ENCODE measurements around the gene PDE8A.

The PDE8A gene, protein sequence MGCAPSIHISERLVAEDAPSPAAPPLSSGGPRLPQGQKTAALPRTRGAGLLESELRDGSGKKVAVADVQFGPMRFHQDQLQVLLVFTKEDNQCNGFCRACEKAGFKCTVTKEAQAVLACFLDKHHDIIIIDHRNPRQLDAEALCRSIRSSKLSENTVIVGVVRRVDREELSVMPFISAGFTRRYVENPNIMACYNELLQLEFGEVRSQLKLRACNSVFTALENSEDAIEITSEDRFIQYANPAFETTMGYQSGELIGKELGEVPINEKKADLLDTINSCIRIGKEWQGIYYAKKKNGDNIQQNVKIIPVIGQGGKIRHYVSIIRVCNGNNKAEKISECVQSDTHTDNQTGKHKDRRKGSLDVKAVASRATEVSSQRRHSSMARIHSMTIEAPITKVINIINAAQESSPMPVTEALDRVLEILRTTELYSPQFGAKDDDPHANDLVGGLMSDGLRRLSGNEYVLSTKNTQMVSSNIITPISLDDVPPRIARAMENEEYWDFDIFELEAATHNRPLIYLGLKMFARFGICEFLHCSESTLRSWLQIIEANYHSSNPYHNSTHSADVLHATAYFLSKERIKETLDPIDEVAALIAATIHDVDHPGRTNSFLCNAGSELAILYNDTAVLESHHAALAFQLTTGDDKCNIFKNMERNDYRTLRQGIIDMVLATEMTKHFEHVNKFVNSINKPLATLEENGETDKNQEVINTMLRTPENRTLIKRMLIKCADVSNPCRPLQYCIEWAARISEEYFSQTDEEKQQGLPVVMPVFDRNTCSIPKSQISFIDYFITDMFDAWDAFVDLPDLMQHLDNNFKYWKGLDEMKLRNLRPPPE

DNA sequence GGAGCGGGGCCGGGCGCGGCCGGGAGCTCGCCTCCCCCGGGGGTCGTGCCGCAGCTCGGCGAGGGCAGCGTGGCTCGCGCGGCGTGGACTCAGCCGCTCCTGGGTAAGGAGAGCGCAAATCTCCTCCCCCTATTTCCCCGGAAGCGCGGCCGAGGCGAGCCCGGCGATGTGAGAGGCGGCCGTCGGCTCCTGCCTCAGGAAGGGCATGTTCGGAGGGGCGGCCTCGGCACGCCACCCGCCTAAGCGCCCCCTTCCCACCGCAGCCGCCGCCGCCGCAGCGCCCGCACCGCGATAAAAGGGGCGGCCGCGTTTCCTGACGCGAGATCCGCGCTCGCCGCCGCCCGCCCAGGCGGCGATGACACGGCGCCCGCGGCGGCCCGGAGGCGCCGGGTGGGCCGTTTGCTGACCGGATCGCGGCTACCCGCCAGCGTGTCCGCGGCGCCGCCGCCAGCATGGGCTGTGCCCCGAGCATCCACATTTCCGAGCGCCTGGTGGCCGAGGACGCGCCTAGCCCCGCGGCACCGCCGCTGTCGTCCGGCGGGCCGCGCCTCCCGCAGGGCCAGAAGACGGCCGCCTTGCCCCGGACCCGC is at the start of gene PDE8A:
PDE8A (plus strand) TSS at position 146 of the 590 bp plus-strand sequence; CDS start at position 453, 307 bp downstream.
- no peak for DNase-seq (ENCODE audit: low read depth in 2 of 2)

DNA sequence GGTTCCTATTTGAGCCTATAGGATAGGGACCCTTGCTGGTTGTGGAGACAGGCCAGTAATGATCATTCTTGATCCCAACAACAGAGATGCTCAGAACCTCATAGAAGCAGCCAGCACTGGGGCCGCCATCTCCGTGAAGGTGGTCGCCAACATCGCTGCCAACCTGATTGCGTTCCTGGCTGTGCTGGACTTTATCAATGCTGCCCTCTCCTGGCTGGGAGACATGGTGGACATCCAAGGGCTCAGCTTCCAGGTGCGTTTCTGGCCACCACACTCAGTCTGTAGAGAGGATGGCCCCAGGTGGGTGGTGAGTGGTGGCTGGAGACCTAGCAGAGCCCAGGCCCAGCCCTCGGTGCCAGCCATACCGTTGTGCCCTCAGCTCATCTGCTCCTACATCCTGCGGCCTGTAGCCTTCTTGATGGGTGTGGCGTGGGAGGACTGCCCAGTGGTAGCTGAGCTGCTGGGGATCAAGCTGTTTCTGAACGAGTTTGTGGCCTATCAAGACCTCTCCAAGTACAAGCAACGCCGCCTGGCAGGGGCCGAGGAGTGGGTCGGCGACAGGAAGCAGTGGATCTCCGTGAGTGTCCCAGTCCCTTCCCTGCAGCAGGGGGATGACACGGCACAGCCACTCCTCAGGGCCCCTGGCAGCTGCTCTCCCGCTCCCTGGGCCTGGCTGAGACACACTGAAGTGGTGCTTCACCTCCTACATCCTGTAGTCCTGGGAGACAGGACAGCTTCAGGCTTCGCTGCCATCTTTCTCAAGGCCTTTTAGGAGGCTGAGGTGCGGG is 46.5 kb upstream of the PDE8A start:
- no peak for DNase-seq (ENCODE audit: low read depth in 2 of 2)

DNA sequence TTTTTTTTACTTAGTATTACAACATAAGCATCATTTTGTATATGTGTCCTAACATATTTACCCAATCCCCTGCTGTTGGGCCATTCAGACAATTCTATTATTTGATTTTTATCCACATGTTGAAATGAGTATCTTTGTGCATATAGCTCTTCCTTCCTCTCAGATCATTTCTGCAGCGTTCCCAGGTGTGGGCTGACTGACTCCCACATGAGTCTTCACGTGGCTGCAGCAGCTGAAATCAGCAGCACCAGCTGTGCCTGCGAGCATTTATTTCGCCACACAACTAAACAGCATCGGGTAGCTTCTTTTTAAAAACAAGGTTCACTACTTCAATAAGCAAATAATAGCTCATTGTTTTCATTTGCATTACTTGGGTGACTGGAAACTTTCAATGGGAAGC is 44.5 kb upstream of the PDE8A start:
- no peak for DNase-seq (ENCODE audit: low read depth in 2 of 2)

DNA sequence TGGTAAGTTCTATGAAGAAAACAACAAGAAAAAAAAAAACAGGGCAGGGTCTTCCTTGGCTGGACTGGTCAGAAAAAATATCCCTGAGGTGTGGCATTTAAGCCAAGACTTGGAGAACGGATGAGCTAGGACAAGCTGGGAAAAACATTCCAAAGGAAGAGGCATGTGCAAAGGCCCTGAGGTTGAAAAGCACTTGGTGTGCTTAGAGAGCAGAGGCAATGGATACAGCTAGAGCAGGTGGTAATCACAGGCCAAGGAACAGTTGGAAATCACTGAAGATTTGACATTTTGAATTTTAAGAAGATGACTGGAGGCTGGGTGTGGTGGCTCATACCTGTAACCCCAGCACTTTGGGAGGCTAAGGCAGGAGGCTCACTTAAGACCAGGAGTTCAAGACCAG is 42.9 kb upstream of the PDE8A start:
- no peak for DNase-seq (ENCODE audit: low read depth in 2 of 2)

DNA sequence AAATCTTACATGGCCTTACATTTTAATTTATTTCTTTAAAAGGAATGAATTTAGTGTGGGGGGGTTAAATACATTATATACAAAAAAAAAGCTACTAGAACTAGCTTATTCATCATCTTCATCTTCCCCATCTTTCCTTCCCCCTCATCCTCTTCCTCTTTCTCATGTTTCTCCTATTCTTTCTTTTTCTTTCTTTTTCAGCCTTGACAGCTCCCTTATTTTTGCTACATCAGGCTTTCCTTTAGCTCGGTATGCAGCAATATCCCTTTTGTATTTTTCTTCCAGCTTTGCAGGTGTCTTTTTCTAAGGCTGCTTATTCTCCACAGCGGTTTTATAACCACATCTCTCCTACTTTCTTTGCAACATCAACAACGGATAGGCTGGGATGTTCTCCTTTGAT is 41.3 kb upstream of the PDE8A start:
- no peak for DNase-seq (ENCODE audit: low read depth in 2 of 2)

DNA sequence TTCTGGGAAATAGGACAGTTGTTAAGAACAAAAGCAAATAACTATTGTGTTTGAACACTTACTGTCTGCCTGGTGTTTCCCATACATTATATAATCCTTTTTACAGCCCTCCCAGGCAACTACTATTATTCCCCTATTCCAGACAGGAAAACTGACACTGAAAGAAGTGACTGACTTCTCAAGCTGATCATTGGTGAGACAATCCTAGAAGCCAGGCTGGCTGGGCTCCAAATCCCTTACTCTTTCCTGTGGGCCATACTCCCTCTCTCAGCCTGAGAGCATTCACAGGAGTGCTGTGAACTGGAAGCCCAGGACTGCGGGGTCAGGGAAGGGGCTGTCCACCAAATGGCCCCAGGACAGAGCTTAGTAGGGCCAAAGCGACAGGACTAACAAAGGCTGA is 39.2 kb upstream of the PDE8A start:
- no peak for DNase-seq (ENCODE audit: low read depth in 2 of 2)

DNA sequence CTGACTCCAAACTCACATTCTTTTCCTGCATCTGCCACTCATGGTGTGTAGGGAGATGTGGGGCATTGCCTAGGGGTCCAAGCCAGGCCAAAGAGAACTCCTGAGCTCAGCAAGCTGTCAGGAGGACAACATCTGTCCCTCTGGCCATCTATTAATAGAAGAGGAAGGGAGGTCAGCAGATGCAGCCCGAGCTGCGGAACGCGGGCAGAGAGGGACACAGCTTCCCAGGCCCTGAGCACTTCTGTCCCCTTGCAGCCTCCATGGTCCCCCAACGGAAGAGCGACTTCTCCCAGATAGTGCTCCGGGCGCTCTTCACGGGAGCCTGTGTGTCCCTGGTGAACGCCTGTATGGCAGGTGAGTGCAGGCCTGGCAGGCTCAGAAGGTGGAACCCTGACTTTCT is 37.3 kb upstream of the PDE8A start:
- DNase-seq (ENCODE audit: low read depth in 2 of 2), result no peak

DNA sequence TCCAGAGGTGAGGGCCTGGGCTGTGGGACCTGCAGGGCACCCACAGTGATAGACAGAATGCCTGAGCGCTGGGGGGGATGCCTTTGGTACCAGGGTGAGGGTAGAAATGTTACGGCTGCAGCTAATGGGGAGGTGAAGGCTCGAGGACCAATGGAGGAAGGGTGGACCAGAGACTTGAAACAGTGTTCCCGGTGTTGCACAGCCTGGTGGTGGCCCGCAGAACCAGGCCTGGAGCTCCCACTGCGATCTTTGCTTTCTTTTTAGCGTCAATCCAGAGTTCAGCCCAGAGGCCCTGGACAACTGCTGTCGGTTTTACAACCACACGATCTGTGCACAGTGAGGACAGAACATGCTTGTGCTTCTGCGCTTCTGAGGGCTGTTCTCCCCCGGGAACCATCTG is 36.8 kb upstream of the PDE8A start:
- DNase-seq (ENCODE audit: low read depth in 2 of 2), result no peak

DNA sequence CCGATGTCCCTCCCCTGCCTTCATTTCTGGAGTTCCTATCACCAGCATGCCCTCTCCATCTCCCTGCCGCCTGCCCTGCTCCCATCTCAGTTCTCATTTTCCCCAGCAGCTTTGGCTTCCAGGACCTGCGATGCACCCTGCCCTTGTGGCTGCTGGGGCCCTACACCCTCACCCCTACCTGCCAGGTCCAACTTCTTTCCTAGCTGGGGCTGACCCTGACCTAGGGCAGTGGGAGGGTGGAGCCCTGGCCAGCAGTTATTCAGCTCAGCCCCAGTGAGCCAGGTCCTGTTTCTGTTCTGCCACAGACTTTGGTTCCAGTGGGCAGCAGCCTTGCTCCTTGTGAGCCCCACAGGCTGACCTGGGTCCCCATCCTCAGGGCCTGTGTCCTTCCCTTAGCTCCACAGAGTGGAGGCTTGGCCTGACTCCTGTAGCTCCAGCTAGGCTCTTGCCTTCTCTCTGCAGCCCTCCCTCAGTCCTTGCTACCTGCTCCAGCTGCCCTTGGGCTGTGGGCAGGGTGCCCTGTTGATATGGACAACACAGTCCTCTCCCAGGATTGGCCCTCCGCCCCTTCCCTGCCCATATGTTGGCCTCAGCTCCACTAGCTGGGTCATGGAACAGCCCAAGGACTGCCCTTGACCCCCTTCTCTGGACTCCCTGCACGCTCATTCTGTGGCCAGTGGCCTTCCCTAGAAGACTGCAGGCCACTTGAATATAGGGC is 34.7 kb upstream of the PDE8A start:
- no peak for DNase-seq (ENCODE audit: low read depth in 2 of 2)

DNA sequence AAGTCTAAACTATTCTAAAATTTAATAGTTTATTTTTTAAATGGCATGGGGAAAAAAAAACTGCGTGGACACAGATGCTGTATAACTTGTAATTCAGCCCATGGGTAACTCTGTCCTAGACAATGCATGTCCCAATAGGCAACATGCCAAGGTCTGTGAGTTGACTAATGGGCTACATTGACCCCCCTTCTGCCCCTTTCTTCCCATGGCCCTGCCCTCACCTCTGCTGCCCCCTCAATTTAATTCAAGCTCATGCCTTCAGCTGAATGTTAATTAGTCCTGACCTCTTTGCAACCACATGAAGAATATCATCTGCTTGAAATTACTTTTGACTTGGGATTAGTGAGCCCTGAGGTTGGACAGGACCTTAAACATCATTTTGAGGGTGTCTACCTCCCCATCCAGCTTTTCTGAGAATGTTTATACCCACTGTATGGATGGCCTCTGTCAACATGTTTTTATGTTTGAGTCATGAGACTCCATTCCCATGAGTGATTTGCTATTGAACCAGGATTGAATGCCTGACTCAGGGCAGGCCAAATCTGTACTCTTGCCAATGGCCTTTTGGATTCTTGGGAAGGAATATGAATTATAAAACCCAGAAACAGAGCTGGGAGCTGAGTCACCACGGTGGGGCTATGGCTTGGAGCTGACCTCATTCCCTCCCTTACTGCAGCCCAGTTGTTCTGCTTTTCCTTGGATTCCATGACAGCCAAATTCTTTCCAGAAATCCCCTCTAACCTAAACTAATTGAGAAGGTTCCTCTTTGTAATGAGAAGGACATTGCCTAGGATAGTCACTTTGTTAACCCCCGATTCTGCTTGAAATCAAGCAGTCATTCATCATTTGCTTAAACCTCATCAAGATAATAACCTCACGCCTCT is 33.5 kb upstream of the PDE8A start:
- DNase-seq (ENCODE audit: low read depth in 2 of 2), result no peak

DNA sequence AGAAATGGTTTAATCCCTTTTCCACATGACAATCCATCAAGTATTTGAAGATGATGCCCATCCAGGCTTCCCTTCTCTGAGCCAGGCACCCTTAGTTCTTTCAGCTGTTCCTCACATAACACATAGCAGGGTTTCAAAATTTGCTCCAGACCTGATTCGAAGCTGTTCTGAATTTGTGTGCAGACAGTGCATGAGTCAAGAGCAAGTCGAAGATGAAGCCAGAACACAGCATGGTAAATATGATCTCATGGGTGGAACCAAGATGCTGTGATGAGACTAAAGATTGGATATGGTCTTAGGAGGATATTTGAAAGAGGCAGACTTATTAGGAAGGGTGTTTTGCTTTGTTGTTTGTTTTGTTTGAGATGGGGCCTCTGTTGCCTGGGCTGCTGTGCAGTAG is 32.6 kb upstream of the PDE8A start:
- DNase-seq (ENCODE audit: low read depth in 2 of 2), result no peak

DNA sequence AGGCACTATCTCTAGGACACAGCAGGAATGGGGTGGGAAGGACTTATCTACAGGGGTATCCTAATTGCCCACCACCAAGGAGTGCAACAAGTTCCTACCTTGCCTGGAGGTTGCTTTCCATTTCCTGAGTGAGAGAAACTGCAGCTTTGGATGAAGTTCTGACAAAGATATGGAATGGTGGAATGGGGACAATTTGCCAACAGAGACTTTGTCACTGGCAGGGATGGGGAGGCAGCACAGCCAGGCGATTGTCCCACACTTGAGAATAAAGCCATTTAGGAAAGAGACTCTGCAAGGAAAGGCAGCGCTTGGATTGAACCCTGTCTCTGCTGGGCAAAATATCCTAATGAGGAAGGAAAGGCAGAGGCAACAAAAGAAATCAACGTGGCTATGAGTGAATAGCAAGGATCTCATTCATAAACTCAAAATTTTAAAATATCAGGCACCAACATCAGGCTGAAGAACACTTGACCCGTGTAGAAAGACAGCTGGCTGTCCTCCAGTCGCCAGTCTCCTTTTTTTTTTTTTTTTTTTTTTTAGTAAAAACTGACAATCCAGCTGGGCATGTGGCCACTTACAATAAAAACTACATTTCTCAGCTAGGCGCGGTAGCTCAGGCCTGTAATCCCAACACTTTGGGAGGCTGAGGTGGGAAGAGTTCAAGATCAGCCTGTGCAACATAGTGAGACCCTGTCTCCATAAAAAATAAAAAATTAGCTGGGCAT is 31.6 kb upstream of the PDE8A start:
- no peak for DNase-seq (ENCODE audit: low read depth in 2 of 2)

DNA sequence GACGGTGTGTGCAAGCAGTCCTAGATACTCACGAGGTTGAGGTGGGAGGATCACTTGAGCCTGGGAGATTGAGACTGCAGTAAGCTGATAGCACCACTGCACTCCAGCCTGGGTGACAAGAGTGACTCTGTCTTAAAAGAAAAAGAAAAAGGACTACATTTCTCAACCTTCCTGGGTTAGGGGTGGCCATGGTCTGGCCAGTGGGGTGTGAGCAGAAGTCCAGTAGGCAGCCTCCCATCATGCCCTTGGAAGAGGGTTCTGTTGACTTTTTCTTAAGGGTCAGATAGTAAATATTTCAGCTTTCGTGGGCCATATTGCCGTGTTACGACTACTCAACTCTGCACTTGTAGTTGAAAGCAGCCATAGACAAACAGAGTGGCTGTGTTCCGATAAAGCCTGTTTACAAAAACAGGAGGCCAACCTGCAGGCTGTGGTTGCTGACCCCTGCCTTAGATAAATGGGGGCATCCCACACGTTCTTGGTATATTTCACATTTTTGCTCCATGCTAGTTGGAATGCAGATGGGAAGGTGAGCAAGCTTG is 31.0 kb upstream of the PDE8A start:
- DNase-seq (ENCODE audit: low read depth in 2 of 2), result no peak

DNA sequence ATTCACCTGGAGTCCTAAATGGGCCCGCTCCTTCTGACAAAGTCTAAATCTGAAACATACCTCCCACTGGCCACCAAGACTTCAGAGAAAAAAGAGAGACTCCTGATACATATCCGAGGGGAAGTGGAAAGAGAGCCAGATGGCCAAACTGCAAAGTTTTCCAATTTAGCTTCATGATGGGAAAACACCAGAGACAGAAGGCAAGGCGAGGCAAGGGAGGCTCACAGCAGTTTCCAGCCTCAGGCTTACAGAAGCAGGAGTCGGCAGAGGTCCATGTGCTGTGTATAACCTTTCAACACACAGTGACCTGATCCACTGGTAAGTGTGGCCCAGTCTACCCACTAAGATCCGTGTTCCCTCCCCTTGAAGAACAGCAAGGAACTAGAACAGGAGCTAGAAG is 29.9 kb upstream of the PDE8A start:
- DNase-seq (ENCODE audit: low read depth in 2 of 2), result no peak

DNA sequence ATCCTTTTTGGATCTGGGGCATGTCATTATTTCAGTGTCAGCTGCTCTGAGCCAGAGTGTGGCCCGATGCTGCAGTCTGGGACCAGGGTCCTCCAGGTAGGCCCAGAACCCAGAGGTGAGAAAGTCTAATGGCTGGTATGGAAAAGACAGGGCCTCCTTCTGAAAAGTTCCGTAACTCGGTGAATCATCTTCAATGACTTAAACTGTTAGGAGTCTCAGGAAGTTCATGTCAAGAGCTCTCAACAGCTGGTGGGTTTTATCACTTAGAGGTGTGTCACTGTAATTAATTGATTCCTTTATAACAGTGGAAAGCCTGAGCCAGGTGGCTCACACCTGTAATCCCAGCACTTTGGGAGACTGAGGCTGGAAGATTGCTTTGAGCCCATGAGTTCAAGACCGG is 28.5 kb upstream of the PDE8A start:
- DNase-seq (ENCODE audit: low read depth in 2 of 2), result no peak

DNA sequence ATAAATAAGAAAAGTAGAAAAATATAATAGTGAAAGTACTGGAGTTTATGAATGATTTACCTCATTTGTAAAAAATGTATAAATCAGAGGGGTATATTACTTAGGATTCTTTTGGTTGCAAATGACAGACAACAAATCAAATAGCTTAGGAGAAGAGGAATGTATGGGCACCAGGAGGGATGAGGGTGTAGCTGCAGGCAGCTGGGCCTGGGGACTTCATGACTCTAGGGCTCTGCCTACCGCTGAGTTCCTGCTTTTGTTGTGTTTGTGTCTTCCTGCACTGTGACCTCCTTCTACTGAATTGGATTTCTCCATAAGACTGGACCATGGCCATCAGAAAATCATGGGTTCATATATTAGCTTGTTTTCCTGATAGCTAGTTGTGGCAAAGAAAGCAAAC is 27.9 kb upstream of the PDE8A start:
- DNase-seq (ENCODE audit: low read depth in 2 of 2), result no peak

DNA sequence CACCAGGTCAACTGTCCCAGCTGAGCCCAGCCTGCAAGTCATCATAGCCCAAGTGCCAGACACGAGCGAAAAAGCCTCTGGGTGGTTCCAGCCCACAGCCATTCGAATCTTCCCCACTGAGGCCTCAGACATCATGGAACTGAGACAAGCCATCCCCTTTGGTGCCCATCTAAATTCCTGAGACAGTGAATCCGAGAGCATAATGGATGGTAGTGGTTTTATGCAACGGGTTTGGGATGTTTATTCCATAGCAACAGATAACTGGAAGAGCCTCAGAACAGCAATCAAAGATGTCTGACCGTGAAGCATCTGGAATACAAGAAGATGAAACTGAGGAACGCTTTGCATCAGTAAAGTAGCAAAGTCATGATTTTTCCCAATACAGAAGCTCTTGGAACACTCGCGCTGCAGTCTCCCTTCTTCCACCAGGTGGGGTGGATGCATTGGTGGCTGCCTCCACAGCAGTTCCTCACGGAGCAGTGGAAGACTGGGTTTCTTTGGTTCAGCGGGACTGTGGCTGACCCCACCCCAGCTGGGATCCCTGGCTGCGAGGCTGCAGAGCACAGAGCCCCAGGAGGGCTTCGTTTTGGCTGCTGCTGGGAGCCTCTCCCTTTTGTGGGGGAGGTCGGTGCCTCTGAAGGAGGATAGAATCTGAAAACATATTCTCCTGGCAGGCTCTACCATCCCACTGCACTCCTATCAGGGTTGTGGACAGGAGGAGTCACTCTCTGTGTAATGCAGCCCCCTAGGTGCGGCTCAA is 26.4 kb upstream of the PDE8A start:
- peak; percentile 2 to 19 for DNase-seq (ENCODE audit: low read depth in 2 of 2)

DNA sequence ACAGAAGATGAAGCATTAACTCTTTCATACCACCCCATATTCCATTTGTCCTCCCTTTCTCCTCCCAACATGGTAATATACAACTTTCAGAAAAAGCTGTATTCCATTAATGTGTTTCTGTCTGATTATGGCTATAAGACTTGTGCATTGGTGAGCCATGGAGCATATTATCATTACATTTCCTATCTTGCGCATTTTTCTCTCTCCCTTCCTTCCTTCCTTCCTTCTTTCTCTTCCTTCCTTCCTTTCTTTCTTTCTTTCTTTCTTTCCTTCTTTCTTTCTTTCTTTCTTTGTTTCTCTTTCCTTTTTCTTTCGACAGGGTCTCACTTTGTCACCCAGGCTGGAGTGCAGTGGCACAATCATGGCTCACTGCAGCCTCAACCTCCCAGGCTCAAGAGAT is 25.5 kb upstream of the PDE8A start:
- no peak for DNase-seq (ENCODE audit: low read depth in 2 of 2)

Data from stimulated activated CD8-positive, alpha-beta memory T cell treated with anti-CD3 and anti-CD28 coated beads, Interleukin-15, amount 100 ng/mL, for 4 hours (primary cell).